Neural cell (in vitro differentiated cells): Measurements from ENCODE around the gene LRRC9.

Experiments used
- POLR2AphosphoS5 ChIP-seq: IDR thresholded peaks from 2 replicates; pipeline ENCODE4 v1.6.1; 2012
- RAD21 ChIP-seq: fragments of 450-650 bp; conservative IDR thresholded peaks from 2 replicates; pipeline ENCODE4 v1.6.1; 2014; ENCODE audit warnings: antibody characterized with exemption, mild to moderate bottlenecking, moderate library complexity
- TAF1 ChIP-seq: IDR thresholded peaks from 2 replicates; pipeline ENCODE4 v1.6.1; 2012; ENCODE audit warnings: low read depth
- TF ChIP-seq, protein P1 (sequence below): fragments of 450-650 bp; IDR thresholded peaks from 2 replicates; pipeline ENCODE4 v1.5.1; 2014; ENCODE audit warnings: antibody characterized with exemption, mild to moderate bottlenecking, moderate library complexity; ENCODE audit not compliant: poor library complexity, severe bottlenecking

GRCh38 chr14:60091550-60092525 lies 171.9 kb downstream of the LRRC9 start, which contains the start of gene PCNX4:
- TF ChIP-seq RAD21 (peak; percentile 15), TAF1 (peak; percentile 95), POLR2AphosphoS5 (peak; percentile 96)
- TF ChIP-seq, protein P1, sequence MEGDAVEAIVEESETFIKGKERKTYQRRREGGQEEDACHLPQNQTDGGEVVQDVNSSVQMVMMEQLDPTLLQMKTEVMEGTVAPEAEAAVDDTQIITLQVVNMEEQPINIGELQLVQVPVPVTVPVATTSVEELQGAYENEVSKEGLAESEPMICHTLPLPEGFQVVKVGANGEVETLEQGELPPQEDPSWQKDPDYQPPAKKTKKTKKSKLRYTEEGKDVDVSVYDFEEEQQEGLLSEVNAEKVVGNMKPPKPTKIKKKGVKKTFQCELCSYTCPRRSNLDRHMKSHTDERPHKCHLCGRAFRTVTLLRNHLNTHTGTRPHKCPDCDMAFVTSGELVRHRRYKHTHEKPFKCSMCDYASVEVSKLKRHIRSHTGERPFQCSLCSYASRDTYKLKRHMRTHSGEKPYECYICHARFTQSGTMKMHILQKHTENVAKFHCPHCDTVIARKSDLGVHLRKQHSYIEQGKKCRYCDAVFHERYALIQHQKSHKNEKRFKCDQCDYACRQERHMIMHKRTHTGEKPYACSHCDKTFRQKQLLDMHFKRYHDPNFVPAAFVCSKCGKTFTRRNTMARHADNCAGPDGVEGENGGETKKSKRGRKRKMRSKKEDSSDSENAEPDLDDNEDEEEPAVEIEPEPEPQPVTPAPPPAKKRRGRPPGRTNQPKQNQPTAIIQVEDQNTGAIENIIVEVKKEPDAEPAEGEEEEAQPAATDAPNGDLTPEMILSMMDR, result no peak
